Loucy (cell line): ENCODE data around the gene CXCR6.
A peak's percentile ranks its signal among the peaks of the same experiment; 100 is the strongest.

Experiments
- H2AFZ ChIP-seq: fragments of 200-600 bp; sonication (generic); 2 replicates; pipeline ENCODE4 v1.6.0; 2016; ENCODE audit warnings: antibody characterized with exemption, mild to moderate bottlenecking, low read length, moderate library complexity
- H3F3A ChIP-seq: fragments of 200-600 bp; 2 replicates; pipeline ENCODE4 v1.6.0; 2016; ENCODE audit warnings: antibody characterized with exemption, low read depth, mild to moderate bottlenecking
- H3K27me3 ChIP-seq: fragments of 200-600 bp; sonication (generic); 2 replicates; pipeline ENCODE4 v1.6.1; 2014; ENCODE audit warnings: low read length, mild to moderate bottlenecking; ENCODE audit not compliant: insufficient read depth, poor library complexity, severe bottlenecking
- H3K36me3 ChIP-seq: fragments of 200-600 bp; sonication (generic); 2 replicates; pipeline ENCODE4 v1.6.1; 2016; ENCODE audit warnings: low read length; ENCODE audit not compliant: insufficient read depth
- H3K4me1 ChIP-seq: fragments of 200-600 bp; sonication (generic); 2 replicates; pipeline ENCODE4 v1.5.1; 2014; ENCODE audit warnings: low read length, mild to moderate bottlenecking; ENCODE audit not compliant: insufficient read depth, poor library complexity, severe bottlenecking
- H3K4me2 ChIP-seq: fragments of 200-600 bp; sonication (generic); 2 replicates; pipeline ENCODE4 v1.6.0; 2014; ENCODE audit warnings: antibody characterized with exemption, low read length, low read depth, mild to moderate bottlenecking; ENCODE audit not compliant: poor library complexity, severe bottlenecking
- H3K4me3 ChIP-seq: fragments of 200-600 bp; sonication (generic); 2 replicates; pipeline ENCODE4 v1.5.1; 2014; ENCODE audit warnings: low read length, mild to moderate bottlenecking, mixed read lengths; ENCODE audit not compliant: poor library complexity, severe bottlenecking
- H3K79me2 ChIP-seq: fragments of 200-600 bp; sonication (generic); 2 replicates; pipeline ENCODE4 v1.6.1; 2014; ENCODE audit warnings: low read length; ENCODE audit not compliant: insufficient read depth
- H3K9ac ChIP-seq: fragments of 200-600 bp; sonication (generic); 2 replicates; pipeline ENCODE4 v1.6.0; 2014; ENCODE audit warnings: mild to moderate bottlenecking, low read depth, low read length, moderate library complexity; ENCODE audit not compliant: poor library complexity, severe bottlenecking
- H3K9me2 ChIP-seq: fragments of 200-600 bp; sonication (generic); replicated peaks from 2 replicates; pipeline ENCODE4 v1.6.1; 2016; ENCODE audit warnings: low read depth, low read length, mixed read lengths
- H3K9me3 ChIP-seq: fragments of 200-600 bp; sonication (generic); 2 replicates; pipeline ENCODE4 v1.6.1; 2014; ENCODE audit warnings: mild to moderate bottlenecking, antibody characterized with exemption, low read length, low read depth; ENCODE audit not compliant: insufficient read depth
- H4K20me1 ChIP-seq: fragments of 200-600 bp; sonication (generic); 2 replicates; pipeline ENCODE4 v1.6.0; 2014; ENCODE audit warnings: antibody characterized with exemption, low read length, mild to moderate bottlenecking; ENCODE audit not compliant: insufficient read depth, poor library complexity, severe bottlenecking
- EZH2phosphoT487 ChIP-seq: fragments of 200-600 bp; IDR thresholded peaks from 2 replicates; pipeline ENCODE4 v1.6.1; 2018; ENCODE audit warnings: antibody characterized with exemption, mild to moderate bottlenecking, moderate library complexity, borderline replicate concordance
- TF ChIP-seq, protein P1 (sequence below): fragments of 200-600 bp; sonication (generic); conservative IDR thresholded peaks from 2 replicates; pipeline ENCODE4 v1.5.1; 2014; ENCODE audit warnings: mild to moderate bottlenecking, antibody characterized with exemption, low read length

The CXCR6 gene

DNA sequence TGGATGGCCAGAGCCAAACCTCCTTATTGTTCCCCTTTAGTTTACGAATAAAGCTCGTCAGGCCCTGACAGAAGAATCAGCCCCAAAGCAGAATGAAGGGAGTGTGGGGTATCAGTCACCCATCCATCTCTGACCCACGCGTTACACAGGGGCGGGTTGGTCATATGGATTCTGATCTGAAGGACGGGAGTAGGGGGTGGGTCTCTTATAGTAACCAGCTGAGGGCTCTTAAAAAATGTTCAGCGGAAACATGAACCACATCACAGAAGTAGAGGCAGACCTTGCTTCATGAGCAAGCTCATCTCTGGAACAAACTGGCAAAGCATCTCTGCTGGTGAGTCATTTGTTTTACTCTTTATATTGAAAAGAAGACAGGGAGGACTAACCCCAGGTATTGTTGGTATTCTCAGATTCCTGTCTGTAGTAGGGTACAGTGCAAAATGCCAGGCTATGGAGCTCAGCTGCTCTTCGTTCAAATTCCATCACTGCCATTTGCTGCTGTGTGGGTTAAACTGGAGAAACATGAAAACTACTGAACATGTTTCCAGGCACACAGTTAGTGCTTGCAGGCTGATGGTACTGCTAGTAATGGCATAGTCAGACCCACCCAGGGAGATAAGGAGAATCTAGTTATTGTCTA is at the start of gene CXCR6:
CXCR6 (plus strand) TSS at position 258 of the 640 bp plus-strand sequence. CDS start 3,018 bp downstream, outside the sequence.
- Histone ChIP-seq H3K27me3 (no peaks in the 10 kb centered on the region), H3K9me3 (no peaks in the 10 kb centered on the region), H3K9me2 (no peaks in the 10 kb centered on the region), H3K79me2 (no peaks in the 10 kb centered on the region), H3F3A (no peaks in the 10 kb centered on the region), H3K9ac (no peak within 1 kb of the TSS), H3K4me2 (peak within 1 kb of the TSS; percentile 23), H2AFZ (no peak within 1 kb of the TSS), H3K4me3 (no peak within 1 kb of the TSS), H3K36me3 (peaks cover 14% of the 10 kb centered on the region; the same call in 1 of the 2 replicates), H4K20me1 (no peaks in the 10 kb centered on the region), H3K4me1 (peaks cover 26% of the 10 kb centered on the region)
- TF ChIP-seq, protein P1, sequence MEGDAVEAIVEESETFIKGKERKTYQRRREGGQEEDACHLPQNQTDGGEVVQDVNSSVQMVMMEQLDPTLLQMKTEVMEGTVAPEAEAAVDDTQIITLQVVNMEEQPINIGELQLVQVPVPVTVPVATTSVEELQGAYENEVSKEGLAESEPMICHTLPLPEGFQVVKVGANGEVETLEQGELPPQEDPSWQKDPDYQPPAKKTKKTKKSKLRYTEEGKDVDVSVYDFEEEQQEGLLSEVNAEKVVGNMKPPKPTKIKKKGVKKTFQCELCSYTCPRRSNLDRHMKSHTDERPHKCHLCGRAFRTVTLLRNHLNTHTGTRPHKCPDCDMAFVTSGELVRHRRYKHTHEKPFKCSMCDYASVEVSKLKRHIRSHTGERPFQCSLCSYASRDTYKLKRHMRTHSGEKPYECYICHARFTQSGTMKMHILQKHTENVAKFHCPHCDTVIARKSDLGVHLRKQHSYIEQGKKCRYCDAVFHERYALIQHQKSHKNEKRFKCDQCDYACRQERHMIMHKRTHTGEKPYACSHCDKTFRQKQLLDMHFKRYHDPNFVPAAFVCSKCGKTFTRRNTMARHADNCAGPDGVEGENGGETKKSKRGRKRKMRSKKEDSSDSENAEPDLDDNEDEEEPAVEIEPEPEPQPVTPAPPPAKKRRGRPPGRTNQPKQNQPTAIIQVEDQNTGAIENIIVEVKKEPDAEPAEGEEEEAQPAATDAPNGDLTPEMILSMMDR = no peak
- TF ChIP-seq EZH2phosphoT487 = no peak

DNA sequence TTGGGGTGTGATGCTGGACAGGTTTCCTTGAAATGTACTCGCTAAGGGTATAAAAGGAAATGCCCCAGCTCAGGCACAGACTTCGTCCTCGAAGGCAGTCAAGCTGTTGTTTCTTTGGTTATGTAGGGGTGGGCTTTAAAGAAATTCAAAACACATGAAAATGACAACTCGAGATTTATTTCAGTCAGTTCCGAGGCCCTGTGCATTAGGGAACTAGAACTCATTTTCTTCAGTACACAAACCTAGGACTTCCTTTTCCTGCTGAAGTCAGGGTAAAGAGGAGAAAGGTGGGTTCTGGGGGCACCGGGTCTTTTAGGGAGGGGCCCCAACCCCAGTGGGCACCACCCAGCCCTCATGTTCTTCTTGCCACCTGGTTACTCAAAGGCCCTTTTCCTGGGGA is 49.2 kb upstream of the CXCR6 start:
- Histone ChIP-seq H3K27me3 (no peaks in the 10 kb centered on the region), H4K20me1 (no peaks in the 10 kb centered on the region), H3F3A (no peaks in the 10 kb centered on the region), H3K4me2 (no peak overlapping the region), H3K9me2 (no peaks in the 10 kb centered on the region), H3K9me3 (no peaks in the 10 kb centered on the region), H3K9ac (no peak overlapping the region), H3K4me1 (peaks cover 6% of the 10 kb centered on the region), H3K79me2 (no peaks in the 10 kb centered on the region), H2AFZ (no peak overlapping the region), H3K36me3 (no peaks in the 10 kb centered on the region), H3K4me3 (no peak overlapping the region)
- TF ChIP-seq, protein P1 = no peak
- no peak for TF ChIP-seq EZH2phosphoT487

DNA sequence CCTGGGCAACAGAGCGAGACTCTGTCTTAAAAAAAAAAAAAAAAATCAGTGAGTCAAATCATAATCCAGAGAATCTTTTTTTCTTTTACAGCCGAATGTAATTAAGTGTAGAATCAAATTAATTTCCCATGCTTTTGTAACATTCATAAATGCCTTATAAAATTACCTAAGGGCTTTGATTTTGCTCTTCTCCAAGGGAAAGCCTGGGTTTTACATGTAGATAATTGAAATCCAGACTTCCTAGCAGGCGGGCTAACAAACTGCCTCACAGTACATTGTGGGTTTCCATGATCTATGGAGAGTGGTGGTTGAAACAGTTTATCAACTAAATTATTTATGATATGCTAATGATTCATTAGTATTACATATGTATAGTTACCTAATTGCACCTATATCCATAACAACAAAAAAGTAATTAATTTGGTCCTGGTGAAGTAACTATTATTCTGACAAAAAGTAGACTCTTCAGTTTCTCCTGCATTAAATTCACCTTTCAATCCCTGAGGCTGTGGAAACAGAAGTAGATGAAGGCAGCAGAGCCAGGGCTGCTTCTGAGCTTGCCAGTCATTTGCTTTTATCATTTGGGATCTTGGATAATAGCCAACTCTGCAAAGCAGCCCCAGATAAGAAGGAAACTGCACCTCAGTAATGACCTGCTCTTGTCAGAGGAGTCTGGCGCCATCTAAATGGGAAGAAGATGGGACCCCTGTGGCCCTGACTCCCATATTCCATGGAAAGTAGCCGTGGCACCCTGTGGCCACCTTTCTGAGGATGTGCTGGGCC is 47.4 kb upstream of the CXCR6 start:
- TF ChIP-seq, protein P1 = no peak
- TF ChIP-seq EZH2phosphoT487 = no peak
- no peaks in the 10 kb centered on the region for H3K79me2 ChIP-seq
- H4K20me1 ChIP-seq = no peaks in the 10 kb centered on the region

More for the DNA sequence above, 47.4 kb upstream of the CXCR6 start:
- no peak overlapping the region for H3K4me3 ChIP-seq
- H3K4me1 ChIP-seq = peaks cover 7% of the 10 kb centered on the region
- no peaks in the 10 kb centered on the region for H3K36me3 ChIP-seq
- no peaks in the 10 kb centered on the region for H3K27me3 ChIP-seq
- H3K9me2 ChIP-seq = no peaks in the 10 kb centered on the region
- no peak overlapping the region for H2AFZ ChIP-seq
- no peaks in the 10 kb centered on the region for H3F3A ChIP-seq
- H3K9me3 ChIP-seq = no peaks in the 10 kb centered on the region
- no peak overlapping the region for H3K4me2 ChIP-seq
- no peak overlapping the region for H3K9ac ChIP-seq
